ENCODE measurements around the gene TMEM52. TPM values are rescaled to one million over a fixed set of nuclear protein-coding genes. Genes with fewer than 3 reads are reported as not detected.
A peak's percentile ranks its signal among the peaks of the same experiment; 100 is the strongest.

TMEM52 gene
- total and polyA plus RNA-seq, 9 of the 15 experiments (the other 6 are each of a cell fraction or from before 2014, with no cell fraction given) = 0.37 to 22.5 (median 6.8) TPM

GRCh38 chr1:1919304-1920056 lies 401 bp upstream of the TMEM52 start:
- Histone ChIP-seq H3K27me3 (ENCODE audit: control insufficient read depth in 2 of 2, insufficient read depth in 2 of 2, low read length in 2 of 2) (peaks cover 1 to 12% of the 10 kb centered on the region in 2 experiments; a peak in 4 of 5 replicates), H3K79me2 (ENCODE audit: control insufficient read depth, insufficient read depth, low read length) (no peaks in the 10 kb centered on the region), H3K4me2 (ENCODE audit: insufficient read depth, low read length) (peak overlapping the region; percentile 78), H4K20me1 (replicated peaks; ENCODE audit: control insufficient read depth, insufficient read depth, low read length) (peaks cover 5% of the 10 kb centered on the region; the same call in 1 of the 2 replicates), H2AFZ (ENCODE audit: low read depth, low read length) (peak overlapping the region; percentile 93), H3K4me3 (peak overlapping the region; percentile 51), H3K27ac (ENCODE audit: extremely low read depth, low read depth, low read length) (no peak overlapping the region), H3K9me1 (ENCODE audit: control insufficient read depth, insufficient read depth, low read length) (no peaks in the 10 kb centered on the region), H3K9me3 (replicated peaks; ENCODE audit: control insufficient read depth, insufficient read depth, low read depth, low read length) (no peaks in the 10 kb centered on the region), H3K9ac (ENCODE audit: insufficient read depth in 1 of 2, low read depth in 2 of 2, low read length in 2 of 2) (peak overlapping the region; percentile 15 to 91; a peak in 3 of 4 replicates), H3K36me3 (ENCODE audit: control insufficient read depth, insufficient read depth, low read length) (no peaks in the 10 kb centered on the region), H3K4me1 (replicated peaks in 1 of 2; ENCODE audit: control insufficient read depth in 2 of 2, insufficient read depth in 2 of 2, low read length in 2 of 2) (peaks cover 9 to 87% of the 10 kb centered on the region in 2 experiments; a peak in 4 of 5 replicates)
- peak; percentile 100 for DNase-seq (ENCODE audit: extremely low read depth in 1 of 4, low spot score in 3 of 4)
- intact Hi-C loops (cut with micrococcal nuclease) = no loop called here
- peak; percentile 100 for FAIRE-seq
- ChIA-PET CTCF (ENCODE audit: low intra/inter-chr PET ratio) (interaction anchor here (0.7 kb wide), 1 partner anchor 474 kb away, joined by 3 read pairs; no protein-coding TSS in a partner anchor), POLR2A (interaction anchor here (0.5 kb wide), 1 partner anchor 256 kb away, joined by 3 read pairs; no protein-coding TSS in a partner anchor)
- peak; percentile 90 for ATAC-seq
- in situ Hi-C loops (cut with MboI) = loop anchor here (10.0 kb wide), 1 partner anchor 555 kb away; no protein-coding TSS in a partner anchor
- BruUV-seq (replicated peaks) = no TSS peak
- 2% methylated on average over 62 of the region's 62 CpGs for WGBS (ENCODE audit: insufficient coverage, low coverage, missing lambda C conversion rate)
- TF ChIP-seq IRF2 (CRISPR knock-in tag; IDR thresholded peaks at IDR 0.05) (no peak), RFX7 (CRISPR knock-in tag; IDR thresholded peaks at IDR 0.05) (no peak), NFE2L1 (tag; IDR thresholded peaks at IDR 0.05; ENCODE audit: borderline replicate concordance, low read depth) (no peak), CC2D1A (IDR thresholded peaks at IDR 0.05) (no peak), ESRRA (IDR thresholded peaks at IDR 0.05; ENCODE audit: borderline replicate concordance, low read depth) (peak; percentile 38; the same call in 1 of the 2 replicates), ZNF174 (CRISPR knock-in tag; IDR thresholded peaks at IDR 0.05) (no peak), GTF2B (IDR thresholded peaks at IDR 0.05; ENCODE audit: extremely low read depth, insufficient read length) (no peak), ZNF561 (CRISPR knock-in tag; conservative IDR thresholded peaks at IDR 0.05) (no peak), COPS2 (conservative IDR thresholded peaks at IDR 0.05) (no peak), PURB (CRISPR knock-in tag; IDR thresholded peaks at IDR 0.05; ENCODE audit: low read depth) (no peak), USF1 (CRISPR knock-in tag; IDR thresholded peaks at IDR 0.05) (peak; percentile 13; the same call in 1 of the 2 replicates), CTCFL (IDR thresholded peaks at IDR 0.05; ENCODE audit: borderline replicate concordance, insufficient read depth, low read depth, low read length, poor library complexity, severe bottlenecking) (no peak), RBBP5 (IDR thresholded peaks at IDR 0.05; ENCODE audit: borderline replicate concordance, insufficient read depth, low read length, poor library complexity, severe bottlenecking) (peak; percentile 11), TAF15 (IDR thresholded peaks at IDR 0.05; ENCODE audit: low read depth, low read length) (no peak), ATF1 (CRISPR knock-in tag; IDR thresholded peaks at IDR 0.05) (no peak), ATF1 (tag; IDR thresholded peaks at IDR 0.05) (peak; percentile 76), CTBP1 (IDR thresholded peaks at IDR 0.05; ENCODE audit: borderline replicate concordance) (peak; percentile 28)

Measured in K562 (cell line).